ENCODE data around the gene EFR3B. TPM values are rescaled to one million over a fixed set of nuclear protein-coding genes. Genes with fewer than 3 reads are reported as not detected.

EFR3B gene
- total and polyA plus RNA-seq, 2 of the 13 experiments (the other 11 are each of a cell fraction or from before 2014, with no cell fraction given) = 0.42 TPM

GRCh38 chr2:25041307-25041927 is 459 bp upstream of the EFR3B start (continued):
- TF ChIP-seq ZNF782 (CRISPR knock-in tag; IDR thresholded peaks at IDR 0.05; ENCODE audit: borderline replicate concordance) = no peak
- no peak for TF ChIP-seq ZSCAN12 (CRISPR knock-in tag; IDR thresholded peaks at IDR 0.05)
- TF ChIP-seq RELA (CRISPR knock-in tag; IDR thresholded peaks at IDR 0.05) = no peak
- TF ChIP-seq ZNF512B (CRISPR knock-in tag; IDR thresholded peaks at IDR 0.05; ENCODE audit: borderline replicate concordance) = peak; percentile 70; the same call in 1 of the 2 replicates
- no peak for TF ChIP-seq REST (IDR thresholded peaks at IDR 0.05; ENCODE audit: borderline replicate concordance in 1 of 2, low read depth in 1 of 2, low read length in 2 of 2)
- TF ChIP-seq FOXP4 (CRISPR knock-in tag; IDR thresholded peaks at IDR 0.05) = 0 out of 2 replicates have a peak, but pooled peaks have one; percentile 17
- no peak for TF ChIP-seq ATF7 (IDR thresholded peaks at IDR 0.05)
- TF ChIP-seq ATF7 (CRISPR knock-in tag; IDR thresholded peaks at IDR 0.05) = peak; percentile 46; the same call in 1 of the 2 replicates
- TF ChIP-seq ZNF589 (CRISPR knock-in tag; conservative IDR thresholded peaks at IDR 0.05) = no peak
- TF ChIP-seq RORA (CRISPR knock-in tag; IDR thresholded peaks at IDR 0.05) = no peak
- peak; percentile 62; the same call in 1 of the 2 replicates for TF ChIP-seq ZNF788 (CRISPR knock-in tag; IDR thresholded peaks at IDR 0.05; ENCODE audit: borderline replicate concordance)
- TF ChIP-seq ZFP36 (IDR thresholded peaks at IDR 0.05; ENCODE audit: borderline replicate concordance, low read depth, low read length, partially characterized antibody) = no peak
- TF ChIP-seq CAMTA2 (CRISPR knock-in tag; IDR thresholded peaks at IDR 0.05; ENCODE audit: borderline replicate concordance) = no peak
- TF ChIP-seq ZSCAN29 (CRISPR knock-in tag; conservative IDR thresholded peaks at IDR 0.05) = no peak
- no peak for TF ChIP-seq IRX3 (CRISPR knock-in tag; IDR thresholded peaks at IDR 0.05; ENCODE audit: borderline replicate concordance, low read depth)
- no peak for TF ChIP-seq RFXANK (CRISPR knock-in tag; IDR thresholded peaks at IDR 0.05)
- no peak for TF ChIP-seq ZNF275 (CRISPR knock-in tag; IDR thresholded peaks at IDR 0.05; ENCODE audit: borderline replicate concordance)
- no peak for TF ChIP-seq KLF6 (CRISPR knock-in tag; IDR thresholded peaks at IDR 0.05)
- no peak for TF ChIP-seq HCFC1 (IDR thresholded peaks at IDR 0.05; ENCODE audit: low read depth, low read length)
- TF ChIP-seq GABPB1 (CRISPR knock-in tag; IDR thresholded peaks at IDR 0.05) = peak; percentile 54; the same call in 1 of the 2 replicates
